Spleen (tissue), 7 donors: ENCODE measurements around the gene DPH3.

Experiments
- POLR2A ChIP-seq, 3 donors: fragments of 450-650 bp; IDR thresholded peaks; one replicate each; pipeline ENCODE4 v1.5.1; 2017; ENCODE audit warnings: antibody characterized with exemption in 3 of 3, mild to moderate bottlenecking in 1 of 3
- TF ChIP-seq, protein P1 (sequence below), 11 experiments: fragments of 200-600 bp in 7 of 11; fragments of 450-650 bp in 4 of 11; sonication (generic) in 4 of 11; IDR thresholded peaks in 8 of 11; conservative IDR thresholded peaks in 3 of 11; 1 replicate in 7 of 11; 2 replicates in 4 of 11; pipeline versions ENCODE4 v1.4.0 to v1.8.0; 2016 to 2021; ENCODE audit warnings: antibody characterized with exemption in 11 of 11, inconsistent platforms in 4 of 11, mild to moderate bottlenecking in 1 of 11
- donor health status: DM: no; HTN: no; CAD: no; lungs with moderate emphysema.
- donor health status: DM: no; HTN: no; CAD: no.
- donor health status: DM: no; HTN: no; CAD: no.

- TF ChIP-seq, protein P1, sequence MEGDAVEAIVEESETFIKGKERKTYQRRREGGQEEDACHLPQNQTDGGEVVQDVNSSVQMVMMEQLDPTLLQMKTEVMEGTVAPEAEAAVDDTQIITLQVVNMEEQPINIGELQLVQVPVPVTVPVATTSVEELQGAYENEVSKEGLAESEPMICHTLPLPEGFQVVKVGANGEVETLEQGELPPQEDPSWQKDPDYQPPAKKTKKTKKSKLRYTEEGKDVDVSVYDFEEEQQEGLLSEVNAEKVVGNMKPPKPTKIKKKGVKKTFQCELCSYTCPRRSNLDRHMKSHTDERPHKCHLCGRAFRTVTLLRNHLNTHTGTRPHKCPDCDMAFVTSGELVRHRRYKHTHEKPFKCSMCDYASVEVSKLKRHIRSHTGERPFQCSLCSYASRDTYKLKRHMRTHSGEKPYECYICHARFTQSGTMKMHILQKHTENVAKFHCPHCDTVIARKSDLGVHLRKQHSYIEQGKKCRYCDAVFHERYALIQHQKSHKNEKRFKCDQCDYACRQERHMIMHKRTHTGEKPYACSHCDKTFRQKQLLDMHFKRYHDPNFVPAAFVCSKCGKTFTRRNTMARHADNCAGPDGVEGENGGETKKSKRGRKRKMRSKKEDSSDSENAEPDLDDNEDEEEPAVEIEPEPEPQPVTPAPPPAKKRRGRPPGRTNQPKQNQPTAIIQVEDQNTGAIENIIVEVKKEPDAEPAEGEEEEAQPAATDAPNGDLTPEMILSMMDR (IDR thresholded peaks at IDR 0.05 in 8 of 11, conservative IDR thresholded peaks at IDR 0.05 in 3 of 11) = no peak
- no peak for TF ChIP-seq POLR2A (IDR thresholded peaks at IDR 0.05)
Observed at GRCh38 chr3:16258177-16258576, 6.6 kb downstream of the DPH3 start.
